IPS DF 4.7 (cell line): Measurements from ENCODE around the gene ITPK1.

ENCODE experiments used
- DNase-seq: peaks from one replicate; pipeline ENCODE4 v3.0.0-alpha.2; 2013; ENCODE audit warnings: low spot score; ENCODE audit errors: extremely low read depth

ITPK1 gene

DNA sequence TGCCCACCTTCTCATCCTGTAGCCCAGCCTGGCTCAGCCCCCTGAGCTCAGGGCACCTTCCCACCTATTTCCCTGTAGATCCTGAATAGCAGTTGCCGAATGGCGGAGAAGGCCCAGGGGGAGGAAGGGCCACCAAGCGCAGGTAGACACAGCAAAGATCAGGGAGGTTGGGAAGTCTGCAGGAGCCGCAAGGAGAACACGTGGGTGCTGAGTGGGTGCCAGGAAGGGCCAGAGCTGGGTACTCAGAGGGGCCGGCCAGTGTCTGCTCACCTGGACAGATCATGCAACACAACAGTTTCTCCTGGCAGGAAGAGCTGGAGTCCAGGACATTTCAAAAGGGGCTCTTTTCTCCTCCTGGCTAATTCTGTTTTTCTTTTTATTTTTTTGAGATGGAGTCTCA lies 162.2 kb downstream of the ITPK1 start:
- DNase-seq = no peak

GRCh38 chr14:92952481-92953298 lies 163.0 kb downstream of the ITPK1 start:
- no peak for DNase-seq

GRCh38 chr14:92951912-92952471 lies 163.7 kb downstream of the ITPK1 start:
- peak; percentile 38 for DNase-seq

DNA sequence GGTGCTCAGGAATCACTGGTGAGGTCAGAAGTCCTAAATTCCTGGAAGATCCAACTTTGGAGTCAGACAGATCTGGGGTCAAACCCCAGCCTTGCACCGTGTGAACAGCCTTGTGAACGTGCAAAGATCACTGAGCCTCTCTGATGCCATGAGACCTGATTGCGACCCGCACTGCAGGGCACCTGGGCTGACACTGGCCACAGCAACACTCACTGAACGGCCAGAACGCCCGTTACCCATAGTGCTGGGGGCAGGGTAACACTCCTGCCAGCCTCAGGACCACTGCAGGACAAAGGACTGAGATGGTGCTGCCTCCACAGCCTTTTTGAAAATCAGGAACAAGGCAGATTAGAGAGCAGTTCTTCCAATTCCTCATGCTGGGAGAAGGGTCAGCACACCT lies 164.5 kb downstream of the ITPK1 start:
- no peak for DNase-seq

- no peak for DNase-seq
Measured at GRCh38 chr14:92950773-92951172, 165.0 kb downstream of the ITPK1 start.

GRCh38 chr14:92950193-92950540 lies 165.6 kb downstream of the ITPK1 start:
- DNase-seq = no peak

GRCh38 chr14:92949496-92950192 lies 166.1 kb downstream of the ITPK1 start:
- no peak for DNase-seq

DNA sequence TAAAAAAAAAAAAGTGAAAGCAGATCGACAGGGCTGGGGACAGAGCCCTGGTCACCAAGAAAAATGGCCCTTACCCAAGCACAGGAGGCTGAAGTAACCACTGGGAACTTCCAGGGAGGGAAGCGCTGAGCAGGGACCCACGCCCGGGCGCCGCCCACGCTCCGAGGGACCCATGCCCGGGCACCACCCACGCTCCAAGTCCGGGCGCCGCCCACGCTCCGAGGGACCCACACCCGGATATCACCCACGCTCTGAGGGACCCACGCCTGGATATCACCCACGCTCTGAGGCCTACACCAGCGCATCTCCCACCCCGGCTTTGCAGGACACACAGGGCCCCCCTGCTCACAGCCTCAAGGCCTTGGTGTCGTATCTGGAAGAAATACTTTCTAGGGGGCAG lies 167.1 kb downstream of the ITPK1 start:
- DNase-seq = no peak

DNA sequence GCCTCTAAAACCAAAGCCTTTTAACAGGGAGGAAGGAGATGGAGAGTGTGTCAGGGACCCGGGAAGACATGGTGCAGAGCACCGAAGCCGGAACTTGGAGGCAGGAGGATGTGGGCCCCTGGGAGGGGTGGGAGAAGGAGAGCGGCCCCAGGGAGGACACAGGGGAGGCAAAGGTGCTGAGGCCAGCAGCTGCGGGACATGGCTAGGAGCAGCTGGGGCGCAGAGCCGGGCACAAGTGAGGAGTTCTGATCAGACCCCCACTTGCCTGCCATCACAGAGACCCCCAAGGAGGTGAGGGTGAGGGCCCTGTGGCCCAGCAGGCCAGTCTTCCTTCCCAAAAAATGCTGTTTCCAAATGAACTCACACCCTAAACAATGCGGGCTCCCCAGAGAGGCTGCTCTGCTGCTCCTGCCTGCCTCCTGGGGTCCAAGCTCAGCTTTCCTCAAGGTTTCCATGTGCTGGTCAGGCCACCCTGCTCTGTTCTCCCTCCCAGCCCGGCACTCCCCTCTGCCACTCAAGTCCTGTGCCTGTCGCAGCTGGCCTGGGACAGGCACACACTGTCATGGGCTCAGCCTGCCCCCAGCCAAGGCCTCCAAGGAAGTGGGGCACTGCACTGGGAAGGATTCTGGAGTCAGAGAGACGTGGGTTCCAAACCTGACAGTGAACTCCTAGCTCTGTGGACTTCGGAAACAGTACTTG lies 168.7 kb downstream of the ITPK1 start:
- no peak for DNase-seq

DNA sequence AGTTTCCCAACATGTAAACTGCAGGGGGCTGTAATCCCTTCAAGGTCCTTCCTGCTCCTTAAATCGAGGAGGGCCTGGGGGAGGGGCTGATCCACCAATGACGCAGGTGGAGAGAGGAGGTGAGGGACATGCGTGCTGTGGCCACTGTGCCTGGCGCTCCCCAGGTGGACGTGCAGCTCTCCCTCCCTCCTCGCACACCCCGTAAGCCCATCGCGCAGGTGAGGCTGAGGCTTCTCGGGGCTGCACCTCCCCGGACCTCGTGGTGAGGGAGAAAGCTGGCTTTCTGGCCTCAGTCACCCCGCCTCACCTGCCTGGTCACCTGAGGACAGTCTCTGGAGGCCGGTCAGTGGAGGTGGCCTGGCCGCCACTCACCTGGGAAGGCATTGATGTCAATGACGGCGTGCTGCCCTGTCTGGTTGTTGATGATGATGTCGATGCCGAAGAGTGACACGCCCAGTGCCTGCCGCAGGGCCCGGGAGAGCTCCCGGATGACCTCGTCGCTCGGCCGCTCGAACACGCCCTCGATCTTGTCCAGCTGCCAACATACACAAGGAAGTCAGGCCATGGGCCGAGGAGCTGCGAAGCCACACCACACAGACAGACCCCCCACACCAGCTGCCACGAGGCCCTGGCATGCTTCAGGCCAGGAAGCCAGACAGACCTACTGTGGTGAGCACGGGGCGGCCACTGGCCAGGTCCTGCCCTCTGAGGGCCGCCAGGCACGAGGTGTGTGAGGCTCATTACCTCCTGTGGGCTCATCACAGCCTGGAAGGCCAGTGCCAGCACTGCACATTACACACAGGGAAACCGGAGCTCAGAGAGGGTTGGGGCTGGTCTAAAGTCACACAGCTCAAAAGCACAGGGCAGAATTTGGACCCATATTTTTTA lies 169.5 kb downstream of the ITPK1 start:
- DNase-seq = no peak

DNA sequence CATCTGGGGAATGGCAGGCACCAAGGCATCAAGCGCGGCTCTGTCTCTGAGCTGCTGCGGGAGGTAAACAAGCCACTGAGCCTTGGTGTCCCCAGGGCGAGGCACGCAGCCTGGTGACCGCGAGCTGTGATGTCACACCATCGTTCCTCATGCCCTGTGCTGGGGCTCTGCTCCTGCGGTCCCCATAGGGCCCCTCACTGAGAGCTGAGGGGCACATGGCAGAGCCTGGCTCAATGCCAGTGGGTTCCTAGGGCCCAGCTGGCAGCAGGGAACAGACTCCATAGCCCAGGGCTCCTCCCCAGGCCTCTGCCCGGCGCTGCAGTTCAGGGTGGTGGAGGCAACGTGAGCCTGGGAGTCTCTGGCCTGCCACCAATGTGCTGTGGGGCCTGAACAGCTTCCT lies 170.2 kb downstream of the ITPK1 start:
- DNase-seq = no peak

- no peak for DNase-seq
Measured at GRCh38 chr14:92944976-92945375, 170.7 kb downstream of the ITPK1 start.

DNA sequence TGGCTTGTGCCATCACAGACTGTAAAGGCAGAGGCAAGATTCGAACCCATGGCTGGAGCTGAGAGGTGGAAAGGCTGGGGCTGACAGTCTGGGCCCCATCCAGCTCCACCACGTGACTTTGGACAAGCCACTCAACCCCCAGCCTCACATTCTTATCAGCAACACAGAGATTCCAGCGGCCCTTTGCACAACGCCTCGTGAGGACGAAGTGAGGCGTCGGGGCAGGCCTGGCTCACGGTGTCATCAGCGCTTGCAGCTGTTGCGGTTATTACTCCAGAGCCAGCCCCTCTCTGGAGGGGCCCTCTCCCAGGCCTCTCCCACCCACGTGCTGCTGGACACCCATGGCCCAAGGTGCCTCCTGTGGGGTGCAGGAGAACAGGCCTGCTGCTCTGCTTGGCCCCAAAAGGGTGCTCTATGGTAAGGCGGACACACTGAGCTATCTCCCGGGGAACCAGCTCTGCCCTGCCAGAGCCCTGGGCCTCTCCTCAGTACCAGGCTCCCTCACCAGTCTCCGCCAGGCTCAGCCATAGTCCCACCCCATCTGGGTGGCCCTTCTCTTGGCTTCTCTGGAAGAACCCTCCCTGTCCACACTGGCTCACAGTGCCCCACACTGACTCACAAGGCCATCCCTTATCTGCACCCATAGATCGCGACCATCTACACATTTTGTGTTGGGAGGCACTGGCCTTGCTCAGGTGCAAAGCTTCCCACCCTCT lies 171.7 kb downstream of the ITPK1 start:
- DNase-seq = no peak

- no peak for DNase-seq
Measured at GRCh38 chr14:92942976-92943710, 172.6 kb downstream of the ITPK1 start.

DNA sequence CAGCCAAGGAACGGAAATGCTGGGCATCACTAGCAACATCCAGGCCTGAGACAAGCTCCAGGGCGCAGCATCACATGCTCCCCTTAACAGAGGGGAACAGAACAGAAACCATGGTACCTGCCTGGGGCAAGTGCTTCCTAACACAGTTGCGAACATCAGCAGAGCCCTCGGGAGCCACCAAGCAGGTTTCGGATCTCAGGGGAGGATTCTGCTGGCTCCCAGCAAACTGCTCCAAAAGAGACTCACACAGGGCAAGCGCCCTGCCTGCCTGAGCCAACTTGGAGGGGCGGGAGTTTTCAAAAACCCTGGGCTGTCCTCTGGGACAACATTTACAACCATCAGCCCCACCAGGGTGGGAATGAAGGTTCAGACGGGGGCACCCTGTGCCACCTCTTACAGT lies 173.1 kb downstream of the ITPK1 start:
- DNase-seq = no peak

- no peak for DNase-seq
Measured at GRCh38 chr14:92942136-92942535, 173.6 kb downstream of the ITPK1 start.

- no peak for DNase-seq
Measured at GRCh38 chr14:92941531-92941930, 174.2 kb downstream of the ITPK1 start.

DNA sequence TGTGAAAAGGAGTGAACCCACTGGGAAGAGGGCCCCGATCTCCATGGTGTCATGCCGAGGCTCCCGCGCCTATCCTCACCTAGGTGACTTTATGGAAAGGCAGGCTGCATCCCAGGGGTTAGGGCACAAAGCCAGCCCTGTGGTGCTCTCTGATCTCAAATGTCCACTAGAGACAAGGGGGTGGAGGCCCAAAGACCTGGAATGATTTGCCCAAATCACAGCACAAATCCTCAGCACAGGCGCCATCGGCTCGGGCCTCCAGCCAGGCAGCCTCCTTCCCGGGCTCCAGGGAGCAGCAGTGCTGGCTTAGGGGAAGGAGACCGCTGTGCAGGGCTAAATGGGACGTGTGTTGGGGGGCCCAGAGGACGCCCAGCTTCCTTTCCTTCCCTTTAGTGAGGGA lies 175.2 kb downstream of the ITPK1 start:
- DNase-seq = no peak

DNA sequence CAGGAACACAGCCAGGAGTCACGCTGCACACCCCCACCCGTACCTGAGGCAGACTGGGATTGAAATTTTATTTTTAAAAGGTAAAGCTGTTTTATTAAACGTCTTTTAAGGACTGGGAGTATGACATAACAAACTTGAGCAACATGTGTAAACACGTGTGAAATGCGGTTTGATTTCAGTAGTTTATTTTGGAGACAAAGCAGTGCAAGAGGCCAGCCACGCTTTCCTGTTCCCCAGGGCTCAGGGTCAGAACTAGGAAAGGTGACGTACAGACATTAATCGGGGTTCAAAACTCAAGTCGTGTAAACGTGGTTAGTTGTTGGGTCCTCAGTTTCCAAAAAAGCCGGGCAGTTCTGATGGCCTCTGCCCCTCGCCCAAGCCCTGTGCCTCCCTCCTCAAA lies 176.0 kb downstream of the ITPK1 start:
- DNase-seq = no peak
